ENCODE results near the gene MVB12A. TPM values are rescaled to one million over a fixed set of nuclear protein-coding genes. Genes with fewer than 3 reads are reported as not detected.
A peak's percentile ranks its signal among the peaks of the same experiment; 100 is the strongest.

The MVB12A gene
- total and polyA plus RNA-seq, 10 of the 15 experiments (the other 5 are each of a cell fraction or from before 2014, with no cell fraction given) = 1.2 to 47.6 (median 26.3) TPM

DNA sequence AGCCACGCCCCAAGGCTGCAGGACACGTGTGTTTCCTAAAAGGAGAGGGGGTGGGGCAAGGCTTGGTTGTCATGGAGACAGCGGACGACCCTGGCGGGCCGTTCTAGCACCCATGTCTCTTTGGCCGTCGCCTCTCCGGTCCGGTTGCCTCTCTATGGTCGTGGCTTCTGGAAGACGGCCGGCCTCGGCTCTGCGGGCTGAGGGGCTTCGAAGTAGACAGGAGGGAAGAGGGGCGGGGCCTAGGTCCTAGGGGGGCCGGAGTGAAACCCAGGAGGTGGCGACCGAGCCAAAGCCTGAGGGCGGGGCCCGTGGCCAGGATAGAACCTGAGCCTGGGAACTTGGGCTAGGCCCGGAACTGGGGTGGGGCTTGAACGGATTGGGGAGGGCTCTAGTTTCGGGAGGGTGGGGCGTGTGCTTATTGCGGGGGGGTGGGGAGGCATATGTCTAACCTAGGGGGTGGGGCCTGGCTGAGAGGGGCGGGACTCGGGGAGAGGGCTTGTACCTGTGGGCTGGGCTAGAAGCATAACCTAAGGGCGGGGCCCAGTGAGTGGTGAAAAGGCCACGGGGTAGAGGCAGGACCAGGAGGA is 49.7 kb downstream of the MVB12A start (continued):
- TF ChIP-seq, protein P1, sequence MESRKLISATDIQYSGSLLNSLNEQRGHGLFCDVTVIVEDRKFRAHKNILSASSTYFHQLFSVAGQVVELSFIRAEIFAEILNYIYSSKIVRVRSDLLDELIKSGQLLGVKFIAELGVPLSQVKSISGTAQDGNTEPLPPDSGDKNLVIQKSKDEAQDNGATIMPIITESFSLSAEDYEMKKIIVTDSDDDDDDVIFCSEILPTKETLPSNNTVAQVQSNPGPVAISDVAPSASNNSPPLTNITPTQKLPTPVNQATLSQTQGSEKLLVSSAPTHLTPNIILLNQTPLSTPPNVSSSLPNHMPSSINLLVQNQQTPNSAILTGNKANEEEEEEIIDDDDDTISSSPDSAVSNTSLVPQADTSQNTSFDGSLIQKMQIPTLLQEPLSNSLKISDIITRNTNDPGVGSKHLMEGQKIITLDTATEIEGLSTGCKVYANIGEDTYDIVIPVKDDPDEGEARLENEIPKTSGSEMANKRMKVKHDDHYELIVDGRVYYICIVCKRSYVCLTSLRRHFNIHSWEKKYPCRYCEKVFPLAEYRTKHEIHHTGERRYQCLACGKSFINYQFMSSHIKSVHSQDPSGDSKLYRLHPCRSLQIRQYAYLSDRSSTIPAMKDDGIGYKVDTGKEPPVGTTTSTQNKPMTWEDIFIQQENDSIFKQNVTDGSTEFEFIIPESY (IDR thresholded peaks at IDR 0.05) = no peak
- TF ChIP-seq, protein P2, sequence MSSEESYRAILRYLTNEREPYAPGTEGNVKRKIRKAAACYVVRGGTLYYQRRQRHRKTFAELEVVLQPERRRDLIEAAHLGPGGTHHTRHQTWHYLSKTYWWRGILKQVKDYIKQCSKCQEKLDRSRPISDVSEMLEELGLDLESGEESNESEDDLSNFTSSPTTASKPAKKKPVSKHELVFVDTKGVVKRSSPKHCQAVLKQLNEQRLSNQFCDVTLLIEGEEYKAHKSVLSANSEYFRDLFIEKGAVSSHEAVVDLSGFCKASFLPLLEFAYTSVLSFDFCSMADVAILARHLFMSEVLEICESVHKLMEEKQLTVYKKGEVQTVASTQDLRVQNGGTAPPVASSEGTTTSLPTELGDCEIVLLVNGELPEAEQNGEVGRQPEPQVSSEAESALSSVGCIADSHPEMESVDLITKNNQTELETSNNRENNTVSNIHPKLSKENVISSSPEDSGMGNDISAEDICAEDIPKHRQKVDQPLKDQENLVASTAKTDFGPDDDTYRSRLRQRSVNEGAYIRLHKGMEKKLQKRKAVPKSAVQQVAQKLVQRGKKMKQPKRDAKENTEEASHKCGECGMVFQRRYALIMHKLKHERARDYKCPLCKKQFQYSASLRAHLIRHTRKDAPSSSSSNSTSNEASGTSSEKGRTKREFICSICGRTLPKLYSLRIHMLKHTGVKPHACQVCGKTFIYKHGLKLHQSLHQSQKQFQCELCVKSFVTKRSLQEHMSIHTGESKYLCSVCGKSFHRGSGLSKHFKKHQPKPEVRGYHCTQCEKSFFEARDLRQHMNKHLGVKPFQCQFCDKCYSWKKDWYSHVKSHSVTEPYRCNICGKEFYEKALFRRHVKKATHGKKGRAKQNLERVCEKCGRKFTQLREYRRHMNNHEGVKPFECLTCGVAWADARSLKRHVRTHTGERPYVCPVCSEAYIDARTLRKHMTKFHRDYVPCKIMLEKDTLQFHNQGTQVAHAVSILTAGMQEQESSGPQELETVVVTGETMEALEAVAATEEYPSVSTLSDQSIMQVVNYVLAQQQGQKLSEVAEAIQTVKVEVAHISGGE (CRISPR knock-in tag; IDR thresholded peaks at IDR 0.05) = no peak
- TF ChIP-seq PAX8 (IDR thresholded peaks at IDR 0.05) (no peak), TBL1XR1 (IDR thresholded peaks at IDR 0.05; ENCODE audit: low read depth, low read length) (no peak), SREBF1 (IDR thresholded peaks at IDR 0.05; ENCODE audit: low read length) (no peak), ESRRA (IDR thresholded peaks at IDR 0.05; ENCODE audit: low read length) (no peak), MTA2 (IDR thresholded peaks at IDR 0.05; ENCODE audit: low read depth) (no peak), SIX5 (IDR thresholded peaks at IDR 0.05; ENCODE audit: low read depth, low read length, severe bottlenecking) (no peak), MEF2A (IDR thresholded peaks at IDR 0.05; ENCODE audit: insufficient read depth, low read depth, low read length) (no peak), POU2F2 (IDR thresholded peaks at IDR 0.05; ENCODE audit: borderline replicate concordance, low read depth, low read length) (no peak), IKZF1 (conservative IDR thresholded peaks at IDR 0.05) (0 out of 2 replicates have a peak, but pooled peaks have one; percentile 56), DPF2 (IDR thresholded peaks at IDR 0.05) (no peak), CBX5 (IDR thresholded peaks at IDR 0.05; ENCODE audit: low read depth) (no peak)
- TF ChIP-seq, protein P3, sequence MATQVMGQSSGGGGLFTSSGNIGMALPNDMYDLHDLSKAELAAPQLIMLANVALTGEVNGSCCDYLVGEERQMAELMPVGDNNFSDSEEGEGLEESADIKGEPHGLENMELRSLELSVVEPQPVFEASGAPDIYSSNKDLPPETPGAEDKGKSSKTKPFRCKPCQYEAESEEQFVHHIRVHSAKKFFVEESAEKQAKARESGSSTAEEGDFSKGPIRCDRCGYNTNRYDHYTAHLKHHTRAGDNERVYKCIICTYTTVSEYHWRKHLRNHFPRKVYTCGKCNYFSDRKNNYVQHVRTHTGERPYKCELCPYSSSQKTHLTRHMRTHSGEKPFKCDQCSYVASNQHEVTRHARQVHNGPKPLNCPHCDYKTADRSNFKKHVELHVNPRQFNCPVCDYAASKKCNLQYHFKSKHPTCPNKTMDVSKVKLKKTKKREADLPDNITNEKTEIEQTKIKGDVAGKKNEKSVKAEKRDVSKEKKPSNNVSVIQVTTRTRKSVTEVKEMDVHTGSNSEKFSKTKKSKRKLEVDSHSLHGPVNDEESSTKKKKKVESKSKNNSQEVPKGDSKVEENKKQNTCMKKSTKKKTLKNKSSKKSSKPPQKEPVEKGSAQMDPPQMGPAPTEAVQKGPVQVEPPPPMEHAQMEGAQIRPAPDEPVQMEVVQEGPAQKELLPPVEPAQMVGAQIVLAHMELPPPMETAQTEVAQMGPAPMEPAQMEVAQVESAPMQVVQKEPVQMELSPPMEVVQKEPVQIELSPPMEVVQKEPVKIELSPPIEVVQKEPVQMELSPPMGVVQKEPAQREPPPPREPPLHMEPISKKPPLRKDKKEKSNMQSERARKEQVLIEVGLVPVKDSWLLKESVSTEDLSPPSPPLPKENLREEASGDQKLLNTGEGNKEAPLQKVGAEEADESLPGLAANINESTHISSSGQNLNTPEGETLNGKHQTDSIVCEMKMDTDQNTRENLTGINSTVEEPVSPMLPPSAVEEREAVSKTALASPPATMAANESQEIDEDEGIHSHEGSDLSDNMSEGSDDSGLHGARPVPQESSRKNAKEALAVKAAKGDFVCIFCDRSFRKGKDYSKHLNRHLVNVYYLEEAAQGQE (IDR thresholded peaks at IDR 0.05; ENCODE audit: low read depth, low read length) = no peak
- TF ChIP-seq, protein P4, sequence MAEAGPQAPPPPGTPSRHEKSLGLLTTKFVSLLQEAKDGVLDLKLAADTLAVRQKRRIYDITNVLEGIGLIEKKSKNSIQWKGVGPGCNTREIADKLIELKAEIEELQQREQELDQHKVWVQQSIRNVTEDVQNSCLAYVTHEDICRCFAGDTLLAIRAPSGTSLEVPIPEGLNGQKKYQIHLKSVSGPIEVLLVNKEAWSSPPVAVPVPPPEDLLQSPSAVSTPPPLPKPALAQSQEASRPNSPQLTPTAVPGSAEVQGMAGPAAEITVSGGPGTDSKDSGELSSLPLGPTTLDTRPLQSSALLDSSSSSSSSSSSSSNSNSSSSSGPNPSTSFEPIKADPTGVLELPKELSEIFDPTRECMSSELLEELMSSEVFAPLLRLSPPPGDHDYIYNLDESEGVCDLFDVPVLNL (IDR thresholded peaks at IDR 0.05; ENCODE audit: low read depth, low read length) = no peak
- TF ChIP-seq, protein P5, sequence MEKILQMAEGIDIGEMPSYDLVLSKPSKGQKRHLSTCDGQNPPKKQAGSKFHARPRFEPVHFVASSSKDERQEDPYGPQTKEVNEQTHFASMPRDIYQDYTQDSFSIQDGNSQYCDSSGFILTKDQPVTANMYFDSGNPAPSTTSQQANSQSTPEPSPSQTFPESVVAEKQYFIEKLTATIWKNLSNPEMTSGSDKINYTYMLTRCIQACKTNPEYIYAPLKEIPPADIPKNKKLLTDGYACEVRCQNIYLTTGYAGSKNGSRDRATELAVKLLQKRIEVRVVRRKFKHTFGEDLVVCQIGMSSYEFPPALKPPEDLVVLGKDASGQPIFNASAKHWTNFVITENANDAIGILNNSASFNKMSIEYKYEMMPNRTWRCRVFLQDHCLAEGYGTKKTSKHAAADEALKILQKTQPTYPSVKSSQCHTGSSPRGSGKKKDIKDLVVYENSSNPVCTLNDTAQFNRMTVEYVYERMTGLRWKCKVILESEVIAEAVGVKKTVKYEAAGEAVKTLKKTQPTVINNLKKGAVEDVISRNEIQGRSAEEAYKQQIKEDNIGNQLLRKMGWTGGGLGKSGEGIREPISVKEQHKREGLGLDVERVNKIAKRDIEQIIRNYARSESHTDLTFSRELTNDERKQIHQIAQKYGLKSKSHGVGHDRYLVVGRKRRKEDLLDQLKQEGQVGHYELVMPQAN (conservative IDR thresholded peaks at IDR 0.05) = no peak; the same call in 1 of the 2 replicates
